Right ventricle myocardium superior (tissue), 1 donor: Measurements from ENCODE around the gene GNAS. TPM values are rescaled to one million over a fixed set of nuclear protein-coding genes. Genes with fewer than 3 reads are reported as not detected.
A peak's percentile ranks its signal among the peaks of the same experiment; 100 is the strongest.

ENCODE experiments used
- ATAC-seq: fragments of 200-7000 bp; cut with Tn5 transposase; one replicate; pipeline ENCODE4 v1.9.1; 2020; ENCODE audit warnings: mild to moderate bottlenecking; ENCODE audit not compliant: poor library complexity
- DNase-seq: peaks from one replicate; pipeline ENCODE4 v3.0.0-alpha.2; 2020
- intact Hi-C: fragments of 100-400 bp; cut with DNase I; formaldehyde crosslinking; loops from one replicate; pipeline ENCODE4 v1.11.2; 2022
- total RNA-seq: library from RNA; stranded (reverse); fragmentation: NEBNext Ultra II Directional; extraction: Animal tissue kit (Norgen Biotek cat#: 25700); gene quantifications from one replicate; pipeline ENCODE4 v1.2.1, GENCODE V29; 2021
- donor health status: DM: no; HTN: yes; CAD: no; lungs with severe emphysema.

Gene GNAS
- total RNA-seq, 1 donor from 2014 or later = 1,453 TPM

DNA sequence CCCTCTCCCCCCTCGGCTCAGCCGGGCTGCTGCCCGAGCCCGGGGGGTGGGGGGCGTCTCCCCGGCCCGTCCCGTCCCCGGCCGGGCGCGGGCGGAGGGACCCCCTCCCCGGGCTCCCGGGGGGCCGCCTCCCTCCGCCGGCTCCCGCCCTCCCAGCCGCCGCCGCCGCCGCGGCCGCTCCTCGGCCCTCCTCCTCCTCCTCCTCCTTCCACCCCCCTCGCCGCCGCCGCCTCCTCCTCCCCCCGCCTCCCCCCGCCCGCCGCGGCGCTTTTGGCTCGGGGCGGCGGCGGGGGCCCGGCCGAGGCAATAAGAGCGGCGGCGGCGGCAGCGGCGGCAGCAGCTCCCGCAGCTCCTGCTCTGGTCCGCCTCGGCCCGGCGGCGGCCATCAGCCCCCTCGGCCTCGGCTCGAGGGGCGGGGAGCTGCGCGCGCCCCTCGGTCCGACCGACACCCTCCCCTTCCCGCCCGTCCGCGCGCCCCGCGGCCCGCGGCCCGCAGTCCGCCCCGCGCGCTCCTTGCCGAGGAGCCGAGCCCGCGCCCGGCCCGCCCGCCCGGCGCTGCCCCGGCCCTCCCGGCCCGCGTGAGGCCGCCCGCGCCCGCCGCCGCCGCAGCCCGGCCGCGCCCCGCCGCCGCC is 38.7 kb downstream of the GNAS start:
- peak; percentile 85 for DNase-seq
- peak; percentile 64 for ATAC-seq
- intact Hi-C loops = loop anchor here (5.0 kb wide), 2 partner anchors 91 to 151 kb away; partner anchors contain the start of genes NELFCD and PRELID3B

DNA sequence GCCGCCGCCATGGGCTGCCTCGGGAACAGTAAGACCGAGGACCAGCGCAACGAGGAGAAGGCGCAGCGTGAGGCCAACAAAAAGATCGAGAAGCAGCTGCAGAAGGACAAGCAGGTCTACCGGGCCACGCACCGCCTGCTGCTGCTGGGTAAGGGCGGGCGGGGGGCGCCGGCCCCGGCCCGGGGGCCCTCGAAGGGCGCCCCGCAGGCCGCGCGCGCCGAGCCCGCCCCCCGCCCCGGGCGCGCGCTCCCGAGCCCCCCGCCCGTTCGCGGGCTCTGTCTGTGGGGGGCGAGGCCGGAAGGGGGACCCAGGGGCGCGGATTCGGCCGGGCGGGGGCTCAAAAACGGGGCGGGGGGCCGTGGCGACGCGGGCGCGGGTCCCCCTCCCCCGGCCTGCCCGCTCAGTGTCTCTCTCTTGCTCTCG is 39.2 kb downstream of the GNAS start:
- DNase-seq (peak; percentile 59), ATAC-seq (peak; percentile 4)
- intact Hi-C loops = loop anchor here (5.0 kb wide), 2 partner anchors 91 to 151 kb away; partner anchors contain the start of genes NELFCD and PRELID3B

DNA sequence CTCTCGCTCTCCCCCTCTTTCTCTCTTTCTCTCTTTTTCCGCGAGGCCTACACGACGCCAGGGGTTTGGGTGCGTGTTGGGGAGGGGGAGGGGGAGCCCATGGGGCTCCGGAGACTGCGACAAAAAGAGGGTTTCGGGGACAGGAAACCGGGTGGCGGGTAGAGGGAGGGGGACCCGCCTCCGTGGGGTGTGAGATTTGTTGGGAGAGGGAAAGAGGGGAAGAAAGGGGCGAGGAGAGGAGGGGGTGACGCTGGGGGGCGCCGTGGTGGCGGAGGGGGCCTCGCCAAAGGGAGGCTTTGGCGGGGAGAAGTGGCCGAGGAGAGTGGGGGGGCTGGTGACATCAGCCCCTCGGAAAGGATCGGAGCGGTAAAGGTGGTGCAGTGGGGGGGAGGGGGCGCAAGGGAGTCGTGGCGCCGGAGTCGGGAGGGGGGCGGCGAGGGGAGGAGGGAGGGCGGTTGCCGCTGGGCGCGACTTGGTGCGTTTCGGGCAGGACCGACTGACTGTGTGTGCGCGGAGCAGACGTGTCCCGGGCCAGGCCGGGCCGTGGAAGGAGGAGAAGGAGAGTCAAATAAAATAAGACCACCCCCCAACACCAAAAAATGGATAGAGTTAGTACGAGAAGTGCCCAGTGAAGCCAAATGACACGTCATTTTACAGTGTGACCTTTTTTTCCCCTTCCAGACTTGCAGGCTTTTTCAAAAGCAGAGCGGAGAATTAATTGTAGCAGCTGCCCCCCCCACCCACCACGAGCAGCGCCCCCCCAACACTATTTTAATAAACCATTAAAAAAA is 39.8 kb downstream of the GNAS start:
- intact Hi-C loops = loop anchor here (5.0 kb wide), 2 partner anchors 90 to 150 kb away; partner anchors contain the start of genes NELFCD and PRELID3B
- ATAC-seq (peak; percentile 34), DNase-seq (peak; percentile 79)

DNA sequence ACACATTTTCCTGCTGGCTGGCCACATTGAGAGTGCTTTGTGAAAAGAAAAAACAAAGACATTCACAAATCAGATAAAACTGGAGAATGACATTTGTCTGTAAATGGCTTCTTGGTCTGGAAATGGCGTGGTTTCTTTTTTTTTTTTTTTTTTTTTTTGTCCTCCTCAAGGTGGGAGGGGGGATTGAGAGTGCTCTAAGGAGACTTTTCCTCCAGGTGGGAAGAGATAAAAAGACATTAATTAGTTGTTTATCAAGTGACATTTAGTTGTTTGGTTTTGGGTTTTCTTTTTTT is 40.4 kb downstream of the GNAS start:
- no peak for ATAC-seq
- intact Hi-C loops = loop anchor here (5.0 kb wide), 2 partner anchors 89 to 149 kb away; partner anchors contain the start of genes NELFCD and PRELID3B

DNA sequence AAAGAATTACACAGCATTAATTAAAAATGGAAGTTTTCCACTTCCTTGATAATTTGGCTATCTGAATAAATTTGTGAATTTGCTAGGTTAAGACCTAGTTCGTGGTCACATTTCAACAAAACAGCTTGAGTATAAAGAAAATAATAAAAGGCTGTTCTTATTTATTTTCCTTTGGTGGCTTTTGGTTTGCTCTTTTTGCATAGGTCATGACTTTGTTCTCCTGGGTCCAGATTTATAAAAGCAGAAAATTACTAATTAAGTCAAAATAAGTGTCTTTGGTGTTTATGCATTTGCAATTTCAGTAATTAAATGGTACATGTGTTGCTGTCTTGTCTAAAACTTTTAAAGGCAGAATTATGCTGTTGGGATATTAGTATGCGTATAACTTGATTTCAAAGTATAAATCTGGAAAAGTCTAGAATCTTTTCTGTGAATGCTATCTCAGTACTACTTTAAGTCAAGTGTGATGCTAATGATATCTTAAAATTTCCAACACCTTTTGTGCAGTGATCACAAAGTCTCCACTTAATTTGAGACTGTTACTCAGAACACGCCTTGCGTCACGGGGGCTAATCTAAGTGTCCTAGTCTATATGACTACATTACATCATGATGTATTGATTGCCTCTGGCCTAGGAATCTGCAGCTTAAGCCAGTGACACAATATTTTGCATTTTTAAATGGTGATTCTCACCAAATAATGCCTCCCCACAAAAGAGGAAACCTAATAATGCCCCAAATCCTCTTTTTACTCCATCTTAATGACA is 41.0 kb downstream of the GNAS start:
- ATAC-seq = no peak
- intact Hi-C loops = loop anchor here (5.0 kb wide), 2 partner anchors 89 to 149 kb away; partner anchors contain the start of genes NELFCD and PRELID3B
- no peak for DNase-seq

More for the DNA sequence above, 40.4 kb downstream of the GNAS start:
- no peak for DNase-seq

DNA sequence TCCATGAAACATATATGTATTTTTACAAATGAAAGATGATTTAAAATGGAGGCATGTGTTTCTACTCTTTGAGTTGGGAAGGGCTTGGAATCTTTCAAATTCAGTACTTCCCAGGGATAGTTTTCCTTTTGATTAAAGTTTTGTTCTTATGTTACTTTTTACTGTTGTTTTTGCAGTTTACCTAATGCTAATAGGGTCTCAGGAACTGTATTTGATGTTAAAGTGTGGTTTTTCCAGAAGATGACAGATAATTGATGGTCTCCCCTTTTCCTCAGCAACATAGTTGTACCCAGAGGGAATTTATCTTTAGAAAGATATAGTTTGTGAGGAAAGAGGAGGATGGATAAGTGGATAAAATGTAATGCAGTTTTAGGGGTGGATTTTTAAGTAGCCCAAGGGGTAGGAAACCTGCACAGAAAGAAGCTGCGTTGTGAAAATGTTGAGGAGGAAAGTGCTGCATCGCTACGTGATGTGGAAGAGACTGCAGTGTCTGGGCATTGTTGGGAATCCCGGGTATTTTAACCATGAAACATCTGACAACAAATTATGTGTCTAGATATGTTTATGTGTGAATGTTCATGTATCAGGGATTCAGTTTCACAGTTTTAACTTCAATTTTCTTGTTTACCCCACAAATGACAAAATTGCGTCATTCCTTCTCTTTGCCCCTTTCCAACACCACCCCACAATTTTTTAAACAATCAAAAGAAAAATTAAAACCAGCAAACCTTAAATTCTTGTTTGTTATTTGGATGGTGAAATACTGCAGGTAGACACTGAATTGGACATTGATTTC is 42.3 kb downstream of the GNAS start:
- intact Hi-C loops = loop anchor here (5.0 kb wide), 2 partner anchors 87 to 147 kb away; partner anchors contain the start of genes NELFCD and PRELID3B
- ATAC-seq (no peak), DNase-seq (no peak)

DNA sequence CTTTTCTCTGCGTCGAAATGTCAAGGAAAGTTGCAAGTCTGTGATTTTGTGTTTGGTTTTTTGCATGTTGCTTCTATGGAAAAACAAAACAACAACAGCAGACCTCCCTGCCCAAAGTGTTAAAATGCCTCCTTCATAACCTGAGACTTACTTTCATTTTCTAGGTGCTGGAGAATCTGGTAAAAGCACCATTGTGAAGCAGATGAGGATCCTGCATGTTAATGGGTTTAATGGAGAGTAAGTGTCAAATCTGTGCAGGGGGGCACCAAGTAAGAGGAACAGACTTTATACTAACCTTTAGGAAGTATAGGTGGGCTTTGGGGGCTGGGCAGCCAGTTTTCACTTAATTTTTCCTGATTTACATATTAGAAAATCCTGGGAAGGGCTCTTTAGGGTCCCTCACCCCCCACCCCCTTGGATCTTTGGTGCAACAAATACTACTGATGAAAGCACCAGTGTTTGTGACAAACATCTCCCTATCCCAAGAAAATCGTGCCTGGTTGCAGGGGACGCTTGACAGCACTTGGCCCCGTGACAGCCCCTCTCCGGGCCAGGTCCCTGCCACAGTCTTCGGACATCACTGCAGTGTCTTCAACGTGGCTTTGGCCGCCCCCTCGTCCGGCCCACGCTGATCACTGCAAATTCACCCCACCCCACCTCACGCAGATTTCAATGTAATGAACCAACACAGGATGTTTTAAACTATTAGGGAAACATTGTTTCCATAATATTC is 43.1 kb downstream of the GNAS start:
- intact Hi-C loops = no loop called here
- DNase-seq (peak; percentile 44), ATAC-seq (no peak)

DNA sequence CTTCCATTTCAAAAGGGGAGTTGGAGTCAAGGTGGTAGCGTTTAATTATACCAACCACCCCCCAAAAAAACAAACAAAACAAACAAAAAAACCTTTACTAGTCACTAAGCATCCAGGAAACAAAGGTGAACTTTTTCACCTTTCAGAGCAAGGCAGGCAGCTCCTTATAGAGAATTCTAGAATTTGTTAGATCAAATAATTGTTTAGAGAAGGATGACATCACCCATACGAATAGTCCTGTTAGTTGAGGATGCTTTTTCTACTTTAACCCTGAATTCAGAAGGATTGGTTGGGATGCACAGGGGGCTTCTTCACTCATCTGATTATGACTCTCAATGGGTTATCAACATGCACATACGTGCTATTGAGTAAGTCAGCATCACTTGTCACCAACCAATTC is 44.3 kb downstream of the GNAS start:
- DNase-seq = no peak
- no peak for ATAC-seq
- intact Hi-C loops = no loop called here

DNA sequence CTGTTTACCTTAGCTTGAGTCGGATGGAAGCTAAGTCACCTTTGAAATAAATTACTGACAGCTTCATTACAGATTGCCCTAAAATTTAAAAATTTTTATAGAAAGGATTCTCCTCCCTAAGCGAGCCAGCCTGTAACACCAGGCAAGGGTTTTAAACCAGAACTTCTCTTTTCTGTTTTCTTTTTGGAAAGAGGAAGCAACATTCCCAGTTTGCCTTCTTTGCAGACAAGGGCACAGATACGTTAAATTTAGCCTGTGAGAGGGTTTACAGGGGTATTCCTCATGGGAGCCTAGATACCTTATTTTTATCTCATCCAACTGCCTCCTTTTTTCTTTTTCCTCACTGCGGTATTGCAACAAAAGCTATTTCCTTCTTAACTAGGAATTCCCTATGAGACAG is 45.0 kb downstream of the GNAS start:
- intact Hi-C loops = no loop called here

DNA sequence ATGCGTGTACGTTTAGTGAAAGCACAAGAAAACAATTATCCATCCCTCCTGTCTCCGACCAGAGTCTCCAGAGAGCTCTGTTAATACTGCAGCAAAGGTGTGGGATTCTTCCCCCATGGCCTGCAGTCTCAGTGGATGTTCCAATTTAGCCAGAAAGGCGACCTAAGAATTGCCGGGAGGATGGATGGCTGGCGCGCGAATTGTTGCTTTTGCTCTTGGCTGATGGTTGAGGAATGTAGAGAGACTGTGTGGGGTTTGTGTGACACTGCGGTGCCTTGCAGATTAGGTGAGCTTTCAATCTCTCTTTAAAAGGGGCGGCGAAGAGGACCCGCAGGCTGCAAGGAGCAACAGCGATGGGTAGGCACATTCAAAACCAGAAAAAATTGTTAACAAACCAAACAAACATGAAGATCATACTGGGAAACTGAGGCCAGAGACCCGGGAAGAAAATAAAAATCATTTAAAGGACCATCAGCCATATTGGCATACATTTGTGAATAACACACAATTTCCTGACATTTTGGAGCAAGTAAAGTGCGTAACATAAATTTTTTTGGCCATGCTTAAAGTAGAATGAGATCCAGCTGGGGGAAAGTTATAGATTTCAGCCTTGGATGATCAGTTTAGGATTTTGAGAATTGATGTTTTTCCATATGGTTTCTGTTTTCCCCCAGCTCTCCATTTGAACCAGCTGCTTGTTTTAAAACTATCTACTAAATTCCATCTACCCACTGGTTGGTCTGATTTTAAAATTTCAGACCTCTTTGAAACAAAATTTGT is 46.3 kb downstream of the GNAS start:
- DNase-seq = no peak
- peak; percentile 9 for ATAC-seq
- intact Hi-C loops = no loop called here

More for the DNA sequence above, 45.0 kb downstream of the GNAS start:
- no peak for DNase-seq
- no peak for ATAC-seq

DNA sequence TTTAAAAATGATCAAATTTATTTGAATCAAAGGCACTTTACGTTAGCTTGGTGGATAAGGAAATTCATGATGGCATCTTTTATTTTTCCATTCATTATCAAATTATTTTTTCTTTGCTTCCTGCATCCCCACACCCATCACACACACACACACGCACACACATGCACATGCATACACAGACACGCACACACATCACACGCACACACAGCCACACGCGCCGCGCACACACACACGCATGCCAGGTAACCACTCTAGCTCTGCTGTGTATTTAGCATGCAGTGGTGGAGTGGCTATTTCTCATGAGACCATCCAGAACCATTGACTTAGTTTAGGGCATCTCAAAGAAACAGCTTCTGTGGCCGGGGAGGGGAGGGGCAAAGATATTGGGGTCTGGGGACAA is 47.0 kb downstream of the GNAS start:
- ATAC-seq = no peak
- intact Hi-C loops = no loop called here
- DNase-seq = no peak

DNA sequence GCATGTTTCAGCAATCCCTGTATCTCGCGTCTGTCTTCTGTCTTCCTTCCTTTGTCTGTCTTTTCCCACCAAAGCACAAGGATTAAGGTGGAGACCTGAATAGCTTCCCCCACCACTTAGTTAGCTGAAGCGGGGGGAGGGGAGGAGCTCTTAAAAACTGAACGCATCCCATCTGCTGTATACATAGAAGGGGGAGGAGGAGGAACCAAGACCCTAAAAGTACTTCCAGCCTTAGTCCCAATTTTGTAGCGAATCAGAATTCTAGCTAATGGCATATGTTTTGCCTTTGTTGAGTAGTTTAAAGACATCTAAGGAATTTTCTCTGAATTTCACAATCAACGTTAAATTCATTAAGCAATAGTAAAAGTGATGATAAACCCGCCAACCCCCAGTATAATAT is 47.9 kb downstream of the GNAS start:
- ATAC-seq = no peak
- intact Hi-C loops = no loop called here
- DNase-seq = no peak

DNA sequence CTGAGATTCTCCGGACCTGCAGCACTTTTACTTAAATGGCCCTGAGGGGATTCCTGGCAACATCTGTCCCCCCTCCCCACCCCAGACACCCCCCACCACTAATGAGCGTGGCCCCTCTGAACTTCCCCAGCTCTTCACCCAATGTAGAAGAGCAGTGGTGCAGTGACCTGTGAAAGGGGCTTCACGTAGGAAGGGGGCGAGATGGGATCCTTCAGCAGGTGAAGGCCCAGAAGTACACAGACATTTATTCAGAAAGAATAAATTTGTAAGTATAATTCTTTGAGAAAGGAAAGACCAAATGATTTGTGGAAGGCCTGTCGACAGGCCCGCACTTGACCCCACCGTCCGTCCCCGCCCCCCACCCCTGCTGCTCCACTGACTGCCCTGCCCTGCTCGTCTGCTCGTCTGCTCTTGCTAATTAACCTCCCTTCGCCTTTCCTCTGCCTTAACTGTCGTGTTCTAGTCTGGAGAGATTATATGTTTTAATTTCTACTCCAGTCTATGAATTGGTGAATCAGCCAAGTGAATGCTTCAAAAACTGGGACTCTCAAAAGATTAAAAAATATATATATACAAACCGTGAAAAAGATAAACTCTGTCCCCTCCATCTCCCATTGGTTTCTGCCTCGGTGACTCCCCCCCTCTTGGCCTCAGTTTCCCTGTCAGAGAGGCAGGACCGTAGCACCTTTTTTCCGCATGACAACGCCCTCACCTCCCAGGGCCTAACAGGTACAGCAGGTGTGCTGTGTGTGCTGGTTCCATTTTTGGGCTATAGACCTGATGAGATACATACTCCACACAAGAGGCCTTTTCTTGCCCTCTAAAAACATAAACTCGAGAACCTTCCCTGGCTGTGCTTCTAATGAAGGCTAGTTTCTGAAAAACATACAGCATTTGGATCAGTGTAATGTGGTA is 49.2 kb downstream of the GNAS start:
- ATAC-seq (no peak), DNase-seq (no peak)
- intact Hi-C loops = no loop called here

DNA sequence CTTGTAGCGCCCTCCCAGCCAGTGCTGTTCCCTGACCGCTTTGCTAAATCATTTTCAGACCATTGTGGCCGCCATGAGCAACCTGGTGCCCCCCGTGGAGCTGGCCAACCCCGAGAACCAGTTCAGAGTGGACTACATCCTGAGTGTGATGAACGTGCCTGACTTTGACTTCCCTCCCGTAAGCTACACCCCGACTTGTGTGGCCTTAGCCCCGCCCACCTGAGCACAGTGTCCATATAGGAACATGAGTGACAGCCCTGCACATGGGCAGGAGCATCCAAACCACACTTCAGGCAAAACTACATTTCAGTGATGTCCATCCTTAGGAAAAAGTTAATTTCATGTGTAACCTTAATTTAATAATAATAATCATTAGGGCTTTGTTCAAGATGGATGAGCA is 51.1 kb downstream of the GNAS start:
- intact Hi-C loops = no loop called here
- no peak for ATAC-seq
- DNase-seq = peak; percentile 42

DNA sequence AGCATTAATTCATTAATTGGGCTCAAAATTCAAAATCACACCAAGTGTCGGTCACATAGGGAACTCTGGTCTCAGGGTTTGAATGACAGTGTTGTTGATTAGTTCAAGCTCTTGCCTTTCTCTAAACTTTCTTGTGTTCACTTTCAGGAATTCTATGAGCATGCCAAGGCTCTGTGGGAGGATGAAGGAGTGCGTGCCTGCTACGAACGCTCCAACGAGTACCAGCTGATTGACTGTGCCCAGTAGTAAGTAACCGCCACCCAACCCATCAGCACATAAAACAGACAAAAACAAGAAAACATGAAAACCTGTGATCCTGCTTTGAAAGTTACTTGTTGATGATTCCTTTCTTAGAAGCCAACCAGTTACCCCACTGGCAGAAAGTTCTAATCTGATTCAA is 52.7 kb downstream of the GNAS start:
- intact Hi-C loops = loop anchor here (5.0 kb wide), 1 partner anchor 77 kb away; the partner anchor contains the start of gene NELFCD
- ATAC-seq = no peak
- DNase-seq = no peak

DNA sequence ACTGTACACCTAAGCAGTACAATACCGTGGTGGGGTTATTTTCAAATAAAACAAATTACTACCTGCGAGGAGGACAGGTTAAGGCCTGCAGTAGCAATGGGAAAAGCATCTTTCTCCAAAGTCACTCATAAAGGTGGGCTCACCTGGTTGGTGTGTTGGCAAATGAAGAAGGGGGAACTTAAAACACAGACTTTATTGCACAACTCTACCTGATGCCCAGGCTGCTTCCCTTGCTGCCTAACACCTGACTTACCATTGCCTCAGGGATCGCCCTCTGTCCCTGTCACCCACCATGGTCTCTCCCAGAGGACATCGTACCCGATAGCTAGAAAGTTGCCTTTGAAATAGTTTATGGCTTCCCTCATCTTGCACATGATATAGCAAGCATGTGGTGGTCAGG is 53.6 kb downstream of the GNAS start:
- no peak for DNase-seq
- intact Hi-C loops = loop anchor here (5.0 kb wide), 1 partner anchor 76 kb away; the partner anchor contains the start of gene NELFCD

More for the DNA sequence above, 53.6 kb downstream of the GNAS start:
- no peak for ATAC-seq
